ENCODE measurements around the gene TGFBR1.

TGFBR1 gene

GRCh38 chr9:99127356-99128132 is 22.6 kb downstream of the TGFBR1 start:
- DNase-seq (ENCODE audit: low spot score), result no peak
- no peak for TF ChIP-seq CTCF (IDR thresholded peaks at IDR 0.05; ENCODE audit: extremely low read depth, missing control alignments)

GRCh38 chr9:99128133-99128406 is 23.2 kb downstream of the TGFBR1 start:
- no peak for TF ChIP-seq CTCF (IDR thresholded peaks at IDR 0.05; ENCODE audit: extremely low read depth, missing control alignments)
- DNase-seq (ENCODE audit: low spot score), result no peak

DNA sequence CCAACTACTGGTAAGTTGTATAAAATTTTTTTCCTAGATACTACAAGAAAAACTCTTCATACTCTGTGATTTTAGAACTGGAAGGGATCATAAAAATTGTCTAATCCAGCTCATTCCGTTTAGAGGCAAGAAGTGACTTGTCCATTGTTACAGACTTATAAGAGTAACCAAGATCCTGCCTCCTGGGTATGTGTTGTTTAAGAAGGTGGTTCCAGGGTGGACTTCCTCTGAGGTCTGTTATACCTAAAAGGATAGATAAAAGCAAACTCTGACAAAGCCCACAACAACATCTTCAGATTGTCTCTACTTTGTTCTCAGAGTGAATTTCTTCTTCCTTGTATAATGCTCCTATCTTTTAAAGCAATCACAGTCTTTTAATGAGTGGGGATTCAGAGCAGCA is 24.2 kb downstream of the TGFBR1 start:
- no peak for DNase-seq (ENCODE audit: low spot score)
- no peak for TF ChIP-seq CTCF (IDR thresholded peaks at IDR 0.05; ENCODE audit: extremely low read depth, missing control alignments)

DNA sequence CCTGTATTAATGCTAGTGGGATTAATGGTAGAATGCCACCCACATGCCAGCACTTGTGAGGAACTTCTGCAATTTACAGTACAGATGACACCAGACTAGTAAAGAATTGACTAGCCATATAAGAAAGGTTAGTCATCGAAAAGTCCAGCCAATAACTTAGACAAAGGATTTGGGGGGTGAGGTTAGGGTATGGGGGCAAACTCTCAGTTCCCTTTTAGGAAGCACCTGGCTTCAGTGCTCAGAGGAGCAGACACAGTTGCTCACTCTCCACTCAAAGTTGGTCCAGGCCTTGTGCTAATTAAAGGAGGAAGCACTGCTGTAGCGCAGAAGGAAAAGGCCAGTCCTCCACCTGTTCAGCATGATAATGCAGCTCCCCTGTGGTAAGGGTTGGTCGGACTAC is 25.2 kb downstream of the TGFBR1 start:
- peak; percentile 34 for DNase-seq (ENCODE audit: low spot score)
- TF ChIP-seq CTCF (IDR thresholded peaks at IDR 0.05; ENCODE audit: extremely low read depth, missing control alignments), result no peak

GRCh38 chr9:99133145-99133544 is 28.2 kb downstream of the TGFBR1 start:
- TF ChIP-seq CTCF (IDR thresholded peaks at IDR 0.05; ENCODE audit: extremely low read depth, missing control alignments), result no peak
- no peak for DNase-seq (ENCODE audit: low spot score)

GRCh38 chr9:99134893-99135341 is 30.0 kb downstream of the TGFBR1 start:
- no peak for DNase-seq (ENCODE audit: low spot score)
- TF ChIP-seq CTCF (IDR thresholded peaks at IDR 0.05; ENCODE audit: extremely low read depth, missing control alignments), result no peak

GRCh38 chr9:99135456-99135855 is 30.5 kb downstream of the TGFBR1 start:
- DNase-seq (ENCODE audit: low spot score), result peak; percentile 17
- TF ChIP-seq CTCF (IDR thresholded peaks at IDR 0.05; ENCODE audit: extremely low read depth, missing control alignments), result no peak

Data from GM20000 (cell line).